ENCODE data around the gene JMJD1C. TPM values are rescaled to one million over a fixed set of nuclear protein-coding genes. Genes with fewer than 3 reads are reported as not detected.

The JMJD1C gene
- total RNA-seq, 4 donors from 2014 or later = 41.6 to 77.8 (median 56.9) TPM

GRCh38 chr10:63213489-63213888 is 252.3 kb downstream of the JMJD1C start:
- no peak for TF ChIP-seq POLR2A (IDR thresholded peaks at IDR 0.05)
- TF ChIP-seq CTCF (IDR thresholded peaks at IDR 0.05) = no peak
- Histone ChIP-seq H3K27ac (no peak overlapping the region), H3K4me1 (peaks cover 0 to 13% (median 3%) of the 10 kb centered on the region in 3 donors), H3K9me3 (no peaks in the 10 kb centered on the region), H3K27me3 (no peaks in the 10 kb centered on the region), H3K36me3 (peaks cover 0 to 47% (median 8%) of the 10 kb centered on the region in 3 donors), H3K4me3 (no peak overlapping the region)
- no peak for DNase-seq
- intact Hi-C loops (cut with DNase I) = no loop called here
- WGBS, 2 donors = 92% methylated on average over 3 of the region's 3 CpGs

GRCh38 chr10:63210611-63211196 is 255.1 kb downstream of the JMJD1C start:
- Histone ChIP-seq H3K4me3 (no peak overlapping the region), H3K27me3 (no peaks in the 10 kb centered on the region), H3K36me3 (peaks cover 0 to 64% (median 8%) of the 10 kb centered on the region in 3 donors), H3K4me1 (peaks cover 0 to 30% (median 18%) of the 10 kb centered on the region in 3 donors), H3K9me3 (no peaks in the 10 kb centered on the region), H3K27ac (no peak overlapping the region)
- 60 to 63% methylated on average over 3 of the region's 3 CpGs for WGBS, 2 donors
- DNase-seq = no peak
- intact Hi-C loops (cut with DNase I) = no loop called here
- TF ChIP-seq CTCF (IDR thresholded peaks at IDR 0.05) = no peak
- TF ChIP-seq POLR2A (IDR thresholded peaks at IDR 0.05) = no peak

GRCh38 chr10:63209705-63210104 is 256.1 kb downstream of the JMJD1C start:
- intact Hi-C loops (cut with DNase I) = no loop called here
- TF ChIP-seq POLR2A (IDR thresholded peaks at IDR 0.05) (no peak), CTCF (IDR thresholded peaks at IDR 0.05) (no peak)
- H3K4me1 ChIP-seq = peaks cover 0 to 32% (median 18%) of the 10 kb centered on the region in 3 donors
- H3K27ac ChIP-seq = no peak overlapping the region
- no peaks in the 10 kb centered on the region for H3K27me3 ChIP-seq
- peaks cover 0 to 66% (median 8%) of the 10 kb centered on the region in 3 donors for H3K36me3 ChIP-seq
- 82 to 87% methylated on average over 2 of the region's 2 CpGs for WGBS, 2 donors
- no peak overlapping the region for H3K4me3 ChIP-seq
- DNase-seq = no peak
- no peaks in the 10 kb centered on the region for H3K9me3 ChIP-seq

GRCh38 chr10:63208986-63209385 is 256.8 kb downstream of the JMJD1C start:
- no peak for TF ChIP-seq POLR2A (IDR thresholded peaks at IDR 0.05)
- no peak for TF ChIP-seq CTCF (IDR thresholded peaks at IDR 0.05)
- H3K9me3 ChIP-seq = no peaks in the 10 kb centered on the region
- no peak for DNase-seq
- no peak overlapping the region for H3K4me3 ChIP-seq
- no peak overlapping the region for H3K27ac ChIP-seq
- H3K4me1 ChIP-seq = peaks cover 0 to 36% (median 18%) of the 10 kb centered on the region in 3 donors
- H3K36me3 ChIP-seq = peaks cover 0 to 63% (median 8%) of the 10 kb centered on the region in 3 donors
- intact Hi-C loops (cut with DNase I) = no loop called here
- 62 to 77% methylated on average over 2 of the region's 2 CpGs for WGBS, 2 donors
- H3K27me3 ChIP-seq = no peaks in the 10 kb centered on the region

- no peak for DNase-seq
- no peaks in the 10 kb centered on the region for H3K9me3 ChIP-seq
- H3K36me3 ChIP-seq = peaks cover 0 to 46% (median 0%) of the 10 kb centered on the region in 3 donors
- WGBS, 2 donors = 27 to 32% methylated on average over 7 of the region's 7 CpGs
- TF ChIP-seq POLR2A (IDR thresholded peaks at IDR 0.05) (no peak), CTCF (IDR thresholded peaks at IDR 0.05) (no peak)
- H3K27me3 ChIP-seq = no peaks in the 10 kb centered on the region
- peaks cover 0 to 36% (median 18%) of the 10 kb centered on the region in 3 donors for H3K4me1 ChIP-seq
- H3K27ac ChIP-seq = peak overlapping the region; percentile 36 to 78 (median 64)
- intact Hi-C loops (cut with DNase I) = no loop called here
- H3K4me3 ChIP-seq = peak overlapping the region in 1 of 4 donors; percentile 21
Measured at GRCh38 chr10:63206997-63207811, 258.6 kb downstream of the JMJD1C start.
